Measurements from ENCODE around the gene PJA1. TPM values are rescaled to one million over a fixed set of nuclear protein-coding genes. Genes with fewer than 3 reads are reported as not detected.

Gene PJA1
- total and polyA plus RNA-seq, 4 donors: 11.1 to 33.3 (median 27.1) TPM

- WGBS, 2 donors: 71 to 96% methylated on average over 3 of the region's 3 CpGs
- H3K4me1 ChIP-seq (ENCODE audit: control insufficient read depth in 1 of 2, insufficient read depth in 2 of 2, low read length in 2 of 2): no peaks in the 10 kb centered on the region
- no peaks in the 10 kb centered on the region for H3K36me3 ChIP-seq (ENCODE audit: control insufficient read depth in 1 of 2, insufficient read depth in 2 of 2, low read length in 1 of 2)
- no peaks in the 10 kb centered on the region for H3K9me3 ChIP-seq (ENCODE audit: control insufficient read depth, low read length)
- no peak overlapping the region for H3K27ac ChIP-seq (ENCODE audit: low read depth in 1 of 2, low read length in 2 of 2)
- ATAC-seq (ENCODE audit: low FRiP score): no peak
- intact Hi-C loops (cut with DNase I): no loop called here
- no peak for DNase-seq
- no peaks in the 10 kb centered on the region for H3K27me3 ChIP-seq (ENCODE audit: control insufficient read depth in 1 of 2, insufficient read depth in 2 of 2, low read length in 1 of 2)
- H3K4me3 ChIP-seq (ENCODE audit: low read length in 2 of 2): no peak overlapping the region
Measured at GRCh38 chrX:69178592-69178991, 13.3 kb upstream of the PJA1 start.

GRCh38 chrX:69177511-69178162, 12.4 kb upstream of the PJA1 start:
- Histone ChIP-seq H3K27me3 (ENCODE audit: control insufficient read depth in 1 of 2, insufficient read depth in 2 of 2, low read length in 1 of 2) (no peaks in the 10 kb centered on the region), H3K4me1 (ENCODE audit: control insufficient read depth in 1 of 2, insufficient read depth in 2 of 2, low read length in 2 of 2) (no peaks in the 10 kb centered on the region), H3K27ac (ENCODE audit: low read depth in 1 of 2, low read length in 2 of 2) (no peak overlapping the region), H3K4me3 (ENCODE audit: low read length in 2 of 2) (no peak overlapping the region), H3K36me3 (ENCODE audit: control insufficient read depth in 1 of 2, insufficient read depth in 2 of 2, low read length in 1 of 2) (no peaks in the 10 kb centered on the region), H3K9me3 (ENCODE audit: control insufficient read depth, low read length) (no peaks in the 10 kb centered on the region)
- 92 to 98% methylated on average over 3 to 4 of the region's 4 CpGs for WGBS, 2 donors
- DNase-seq (no peak), ATAC-seq (ENCODE audit: low FRiP score) (peak; percentile 36)
- intact Hi-C loops (cut with DNase I): no loop called here

DNA sequence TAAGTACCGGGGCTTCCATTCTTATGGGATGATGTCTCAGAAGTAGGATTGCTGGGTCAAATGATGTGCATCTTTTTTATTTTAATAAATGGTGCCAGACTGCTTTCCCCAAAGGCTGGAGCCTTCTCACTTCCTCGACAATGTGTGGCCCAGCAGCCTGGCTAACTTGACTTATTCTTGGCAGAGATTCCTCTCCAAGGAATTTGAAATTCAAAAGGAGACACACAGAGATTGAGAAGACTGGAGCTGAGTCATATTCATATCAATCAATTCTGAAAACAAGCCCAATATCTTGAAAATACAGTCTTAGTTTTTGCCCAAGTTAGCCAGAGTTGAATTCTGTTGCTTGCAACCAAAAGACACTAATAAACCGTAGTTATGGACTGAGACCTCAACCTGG, 10.8 kb upstream of the PJA1 start:
- H3K27ac ChIP-seq (ENCODE audit: low read depth in 1 of 2, low read length in 2 of 2): no peak overlapping the region
- no peaks in the 10 kb centered on the region for H3K9me3 ChIP-seq (ENCODE audit: control insufficient read depth, low read length)
- H3K4me1 ChIP-seq (ENCODE audit: control insufficient read depth in 1 of 2, insufficient read depth in 2 of 2, low read length in 2 of 2): no peaks in the 10 kb centered on the region
- no peaks in the 10 kb centered on the region for H3K36me3 ChIP-seq (ENCODE audit: control insufficient read depth in 1 of 2, insufficient read depth in 2 of 2, low read length in 1 of 2)
- 63% methylated on average over 3 of the region's 3 CpGs for WGBS, 2 donors
- ATAC-seq (ENCODE audit: low FRiP score) (no peak), DNase-seq (no peak)
- intact Hi-C loops (cut with DNase I): no loop called here
- no peaks in the 10 kb centered on the region for H3K27me3 ChIP-seq (ENCODE audit: control insufficient read depth in 1 of 2, insufficient read depth in 2 of 2, low read length in 1 of 2)
- no peak overlapping the region for H3K4me3 ChIP-seq (ENCODE audit: low read length in 2 of 2)

DNA sequence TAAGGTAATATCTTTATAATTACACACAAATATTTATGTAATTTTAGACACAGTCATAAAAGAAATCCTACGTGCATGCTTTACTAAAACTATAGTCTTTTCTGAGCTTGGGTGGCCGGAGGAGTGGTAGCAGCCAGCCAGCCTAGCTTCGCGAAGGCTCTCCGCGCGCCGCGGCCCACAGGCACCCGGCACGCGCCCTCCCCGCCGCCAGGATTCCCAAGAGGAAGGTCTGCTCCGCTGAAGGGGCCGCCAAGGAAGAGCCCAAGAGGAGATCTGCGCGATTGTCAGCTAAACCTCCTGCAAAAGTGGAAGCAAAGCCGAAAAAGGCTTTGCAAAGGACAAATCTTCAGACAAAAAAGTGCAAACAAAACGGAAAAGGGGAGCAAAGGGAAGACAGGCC, 8.7 kb upstream of the PJA1 start:
- WGBS, 2 donors: 60 to 70% methylated on average over 20 of the region's 20 CpGs

GRCh38 chrX:69172937-69173336, 7.7 kb upstream of the PJA1 start:
- H3K9me3 ChIP-seq (ENCODE audit: control insufficient read depth, low read length): no peaks in the 10 kb centered on the region
- ATAC-seq (ENCODE audit: low FRiP score): no peak
- no peaks in the 10 kb centered on the region for H3K4me1 ChIP-seq (ENCODE audit: control insufficient read depth in 1 of 2, insufficient read depth in 2 of 2, low read length in 2 of 2)
- DNase-seq: no peak
- H3K27me3 ChIP-seq (ENCODE audit: control insufficient read depth in 1 of 2, insufficient read depth in 2 of 2, low read length in 1 of 2): no peaks in the 10 kb centered on the region
- H3K4me3 ChIP-seq (ENCODE audit: low read length in 2 of 2): no peak overlapping the region
- no peak overlapping the region for H3K27ac ChIP-seq (ENCODE audit: low read depth in 1 of 2, low read length in 2 of 2)
- intact Hi-C loops (cut with DNase I): no loop called here
- 51 to 65% methylated on average over 3 of the region's 3 CpGs for WGBS, 2 donors
- no peaks in the 10 kb centered on the region for H3K36me3 ChIP-seq (ENCODE audit: control insufficient read depth in 1 of 2, insufficient read depth in 2 of 2, low read length in 1 of 2)

More for the DNA sequence above, 8.7 kb upstream of the PJA1 start:
- H3K36me3 ChIP-seq (ENCODE audit: control insufficient read depth in 1 of 2, insufficient read depth in 2 of 2, low read length in 1 of 2): no peaks in the 10 kb centered on the region
- DNase-seq (no peak), ATAC-seq (ENCODE audit: low FRiP score) (no peak)
- H3K4me3 ChIP-seq (ENCODE audit: low read length in 2 of 2): no peak overlapping the region
- no peaks in the 10 kb centered on the region for H3K27me3 ChIP-seq (ENCODE audit: control insufficient read depth in 1 of 2, insufficient read depth in 2 of 2, low read length in 1 of 2)
- H3K9me3 ChIP-seq (ENCODE audit: control insufficient read depth, low read length): no peaks in the 10 kb centered on the region
- intact Hi-C loops (cut with DNase I): no loop called here
- H3K27ac ChIP-seq (ENCODE audit: low read depth in 1 of 2, low read length in 2 of 2): no peak overlapping the region
- no peaks in the 10 kb centered on the region for H3K4me1 ChIP-seq (ENCODE audit: control insufficient read depth in 1 of 2, insufficient read depth in 2 of 2, low read length in 2 of 2)

DNA sequence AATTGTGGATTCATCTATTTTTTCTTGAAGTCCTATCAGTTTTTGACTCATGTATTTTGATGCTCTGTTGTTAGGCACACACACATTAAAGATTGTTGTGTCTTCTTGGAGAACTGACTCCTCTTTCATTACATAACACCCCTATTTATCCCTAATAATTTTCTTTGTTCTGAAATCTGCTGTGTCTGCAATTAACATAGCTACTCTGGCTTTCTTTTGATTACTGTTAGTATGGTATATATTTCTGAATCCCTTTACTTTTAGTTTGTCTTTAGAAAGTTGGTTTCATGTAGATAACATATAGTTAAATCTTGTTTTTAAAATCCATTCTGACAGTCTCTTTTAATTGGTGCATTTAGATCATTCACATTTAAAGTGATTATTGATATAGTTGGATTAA, 5.1 kb upstream of the PJA1 start:
- ATAC-seq (ENCODE audit: low FRiP score): no peak

DNA sequence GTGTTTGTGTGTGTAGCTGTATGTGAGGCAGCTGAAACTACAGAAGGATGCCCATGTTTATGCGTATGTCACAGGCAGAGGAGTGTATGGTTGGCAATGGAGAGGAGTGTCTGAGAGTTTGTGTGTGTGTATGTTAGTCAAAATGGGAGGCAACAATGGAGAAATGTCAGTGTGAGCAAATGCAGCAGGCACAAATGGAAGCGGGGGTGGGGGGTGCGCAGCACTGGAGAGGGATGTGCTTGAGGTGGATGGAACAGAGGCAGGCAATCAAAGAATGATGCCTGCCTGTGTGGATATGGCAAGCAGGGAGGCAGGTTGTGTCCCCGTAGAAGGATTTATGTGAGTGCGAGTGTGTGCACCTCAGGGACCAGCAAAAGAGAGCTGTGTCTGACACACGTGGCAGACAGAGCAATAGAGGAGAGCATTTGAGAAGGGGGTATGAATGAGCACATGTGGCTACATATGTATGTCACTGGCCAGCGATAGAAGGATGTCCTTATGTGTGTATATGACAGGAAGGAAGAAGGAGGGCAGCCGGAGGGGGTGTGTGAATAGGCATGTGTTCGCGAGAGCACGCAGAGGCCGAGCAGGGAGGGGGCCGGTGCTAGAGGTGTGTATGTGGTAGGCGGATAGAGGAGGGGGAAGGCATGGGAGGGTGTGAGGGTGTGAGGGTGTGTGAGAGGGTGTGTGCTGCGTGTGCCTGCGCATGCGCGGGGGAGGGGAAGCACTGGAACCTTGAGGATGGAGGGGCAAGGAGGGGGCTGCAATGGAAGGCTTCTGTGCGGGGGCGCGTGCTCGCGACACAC, 1.1 kb downstream of the PJA1 start:
- H3K4me3 ChIP-seq (ENCODE audit: low read length in 2 of 2): peak overlapping the region; percentile 31 to 70
- no peak overlapping the region for H3K27ac ChIP-seq (ENCODE audit: low read depth in 1 of 2, low read length in 2 of 2)
- intact Hi-C loops (cut with DNase I): loop anchor here (2.0 to 5.0 kb wide), 2 partner anchors 335 to 337 kb away; partner anchors contain the start of gene EFNB1 (in 2 of the 2)
- H3K27me3 ChIP-seq (ENCODE audit: control insufficient read depth in 1 of 2, insufficient read depth in 2 of 2, low read length in 1 of 2): no peaks in the 10 kb centered on the region
- ATAC-seq (ENCODE audit: low FRiP score): no peak
- DNase-seq: no peak
- no peaks in the 10 kb centered on the region for H3K9me3 ChIP-seq (ENCODE audit: control insufficient read depth, low read length)
- H3K36me3 ChIP-seq (ENCODE audit: control insufficient read depth in 1 of 2, insufficient read depth in 2 of 2, low read length in 1 of 2): no peaks in the 10 kb centered on the region
- no peaks in the 10 kb centered on the region for H3K4me1 ChIP-seq (ENCODE audit: control insufficient read depth in 1 of 2, insufficient read depth in 2 of 2, low read length in 2 of 2)
- 17 to 46% methylated on average over 22 to 23 of the region's 23 CpGs for WGBS, 2 donors

More for the DNA sequence above, 5.1 kb upstream of the PJA1 start:
- Histone ChIP-seq H3K4me1 (ENCODE audit: control insufficient read depth in 1 of 2, insufficient read depth in 2 of 2, low read length in 2 of 2) (no peaks in the 10 kb centered on the region), H3K27me3 (ENCODE audit: control insufficient read depth in 1 of 2, insufficient read depth in 2 of 2, low read length in 1 of 2) (no peaks in the 10 kb centered on the region), H3K4me3 (ENCODE audit: low read length in 2 of 2) (no peak overlapping the region), H3K36me3 (ENCODE audit: control insufficient read depth in 1 of 2, insufficient read depth in 2 of 2, low read length in 1 of 2) (no peaks in the 10 kb centered on the region), H3K27ac (ENCODE audit: low read depth in 1 of 2, low read length in 2 of 2) (no peak overlapping the region), H3K9me3 (ENCODE audit: control insufficient read depth, low read length) (no peaks in the 10 kb centered on the region)
- no peak for DNase-seq
- intact Hi-C loops (cut with DNase I): no loop called here

- Histone ChIP-seq H3K36me3 (ENCODE audit: control insufficient read depth in 1 of 2, insufficient read depth in 2 of 2, low read length in 1 of 2) (no peaks in the 10 kb centered on the region), H3K27me3 (ENCODE audit: control insufficient read depth in 1 of 2, insufficient read depth in 2 of 2, low read length in 1 of 2) (no peaks in the 10 kb centered on the region), H3K4me3 (ENCODE audit: low read length in 2 of 2) (no peak overlapping the region), H3K9me3 (ENCODE audit: control insufficient read depth, low read length) (no peaks in the 10 kb centered on the region), H3K4me1 (ENCODE audit: control insufficient read depth in 1 of 2, insufficient read depth in 2 of 2, low read length in 2 of 2) (no peaks in the 10 kb centered on the region), H3K27ac (ENCODE audit: low read depth in 1 of 2, low read length in 2 of 2) (no peak overlapping the region)
- WGBS, 2 donors: 80 to 89% methylated on average over 9 of the region's 9 CpGs
- intact Hi-C loops (cut with DNase I): loop anchor here in 1 of 2 donors (5.0 kb wide), 1 partner anchor 335 kb away; the partner anchor contains the start of gene EFNB1
- DNase-seq: no peak
- no peak for ATAC-seq (ENCODE audit: low FRiP score)
Measured at GRCh38 chrX:69162361-69162865, 2.8 kb downstream of the PJA1 start.

Data from aorta (tissue), 5 donors.